Measurements from ENCODE around the gene FTSJ3.

The FTSJ3 gene

DNA sequence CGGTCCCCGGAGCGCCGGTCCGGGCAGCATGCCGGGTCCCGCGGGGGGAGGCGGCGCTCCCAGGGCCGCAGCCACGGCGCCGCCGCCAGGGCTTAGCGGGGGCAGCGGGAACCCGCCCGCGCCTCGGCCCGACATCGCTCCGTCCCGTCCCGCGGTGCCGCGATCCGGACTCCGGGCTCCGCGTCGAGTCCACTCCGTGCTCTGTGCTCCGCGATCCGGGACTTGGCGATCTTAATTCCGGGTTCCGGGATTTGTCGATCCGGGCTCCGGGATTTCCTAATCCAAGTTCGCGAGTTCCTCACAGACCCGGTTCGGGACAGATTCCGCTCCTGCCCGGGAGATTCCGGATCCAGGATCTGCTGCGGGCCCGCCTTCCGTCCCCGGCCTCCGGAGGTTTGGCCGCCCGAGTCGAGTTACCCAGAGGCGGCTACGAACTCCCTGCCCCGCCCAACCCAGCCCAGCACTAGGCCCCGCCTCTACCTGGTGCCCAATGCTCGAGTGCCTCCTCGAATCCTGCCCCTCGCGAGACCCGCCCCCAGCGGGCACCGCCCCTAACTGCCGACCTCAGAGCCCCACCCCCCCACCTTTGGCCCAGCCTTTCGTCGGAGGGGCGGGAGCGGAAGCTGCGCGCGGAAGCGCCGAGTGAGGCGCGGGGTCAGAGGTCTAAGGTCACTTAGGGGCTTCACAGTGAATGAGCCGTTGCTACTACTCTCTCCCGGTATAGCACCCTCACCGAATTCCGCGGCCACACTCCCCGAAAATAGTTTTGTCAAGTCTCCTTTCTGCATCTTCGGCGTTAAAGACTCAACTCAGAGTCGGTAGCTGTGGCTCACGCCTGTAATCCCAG, 15.3 kb upstream of the FTSJ3 start, which contains the start of gene SMARCD2 (continued):
- TF ChIP-seq ZNF639 (tag by site-specific recombination; IDR thresholded peaks at IDR 0.05): peak; percentile 99
- no peak; the same call in 1 of the 2 replicates for TF ChIP-seq ZBTB20 (tag by site-specific recombination; IDR thresholded peaks at IDR 0.05)
- peak; percentile 98 for TF ChIP-seq KLF16 (tag by site-specific recombination; IDR thresholded peaks at IDR 0.05)
- peak; percentile 96 for TF ChIP-seq ZNF184 (tag by site-specific recombination; IDR thresholded peaks at IDR 0.05)
- peak; percentile 81 for TF ChIP-seq ZNF501 (tag by site-specific recombination; IDR thresholded peaks at IDR 0.05)
- TF ChIP-seq PRDM10 (tag by site-specific recombination; IDR thresholded peaks at IDR 0.05): peak; percentile 90
- TF ChIP-seq, protein P1, sequence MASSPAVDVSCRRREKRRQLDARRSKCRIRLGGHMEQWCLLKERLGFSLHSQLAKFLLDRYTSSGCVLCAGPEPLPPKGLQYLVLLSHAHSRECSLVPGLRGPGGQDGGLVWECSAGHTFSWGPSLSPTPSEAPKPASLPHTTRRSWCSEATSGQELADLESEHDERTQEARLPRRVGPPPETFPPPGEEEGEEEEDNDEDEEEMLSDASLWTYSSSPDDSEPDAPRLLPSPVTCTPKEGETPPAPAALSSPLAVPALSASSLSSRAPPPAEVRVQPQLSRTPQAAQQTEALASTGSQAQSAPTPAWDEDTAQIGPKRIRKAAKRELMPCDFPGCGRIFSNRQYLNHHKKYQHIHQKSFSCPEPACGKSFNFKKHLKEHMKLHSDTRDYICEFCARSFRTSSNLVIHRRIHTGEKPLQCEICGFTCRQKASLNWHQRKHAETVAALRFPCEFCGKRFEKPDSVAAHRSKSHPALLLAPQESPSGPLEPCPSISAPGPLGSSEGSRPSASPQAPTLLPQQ (tag by site-specific recombination; IDR thresholded peaks at IDR 0.05): peak; percentile 94
- peak; percentile 64; the same call in 1 of the 2 replicates for TF ChIP-seq MYNN (tag by site-specific recombination; IDR thresholded peaks at IDR 0.05; ENCODE audit: borderline replicate concordance)
- no peak for TF ChIP-seq ZNF544 (tag by site-specific recombination; IDR thresholded peaks at IDR 0.05)
- peak; percentile 34; the same call in 1 of the 2 replicates for TF ChIP-seq FEZF1 (tag by site-specific recombination; IDR thresholded peaks at IDR 0.05)
- TF ChIP-seq, protein P2, sequence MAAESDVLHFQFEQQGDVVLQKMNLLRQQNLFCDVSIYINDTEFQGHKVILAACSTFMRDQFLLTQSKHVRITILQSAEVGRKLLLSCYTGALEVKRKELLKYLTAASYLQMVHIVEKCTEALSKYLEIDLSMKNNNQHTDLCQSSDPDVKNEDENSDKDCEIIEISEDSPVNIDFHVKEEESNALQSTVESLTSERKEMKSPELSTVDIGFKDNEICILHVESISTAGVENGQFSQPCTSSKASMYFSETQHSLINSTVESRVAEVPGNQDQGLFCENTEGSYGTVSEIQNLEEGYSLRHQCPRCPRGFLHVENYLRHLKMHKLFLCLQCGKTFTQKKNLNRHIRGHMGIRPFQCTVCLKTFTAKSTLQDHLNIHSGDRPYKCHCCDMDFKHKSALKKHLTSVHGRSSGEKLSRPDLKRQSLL (tag by site-specific recombination; IDR thresholded peaks at IDR 0.05): peak; percentile 92; the same call in 1 of the 2 replicates
- TF ChIP-seq ZNF37A (tag by site-specific recombination; IDR thresholded peaks at IDR 0.05): peak; percentile 84
- TF ChIP-seq ZNF146 (tag by site-specific recombination; IDR thresholded peaks at IDR 0.05): peak; percentile 86
- peak; percentile 72 for TF ChIP-seq ZNF2 (tag by site-specific recombination; IDR thresholded peaks at IDR 0.05)
- peak; percentile 99 for TF ChIP-seq ZNF660 (tag by site-specific recombination; IDR thresholded peaks at IDR 0.05)
- TF ChIP-seq ZNF510 (tag by site-specific recombination; IDR thresholded peaks at IDR 0.05; ENCODE audit: insufficient replicate concordance): peak; percentile 80
- TF ChIP-seq ZNF654 (tag by site-specific recombination; IDR thresholded peaks at IDR 0.05; ENCODE audit: low read depth): peak; percentile 30
- peak; percentile 92 for TF ChIP-seq KLF9 (tag by site-specific recombination; IDR thresholded peaks at IDR 0.05; ENCODE audit: low read depth)
- peak; percentile 93 for TF ChIP-seq ZNF580 (tag by site-specific recombination; IDR thresholded peaks at IDR 0.05)
- TF ChIP-seq ZNF549 (tag by site-specific recombination; IDR thresholded peaks at IDR 0.05): no peak; the same call in 1 of the 2 replicates
- TF ChIP-seq ZNF571 (tag by site-specific recombination; IDR thresholded peaks at IDR 0.05): no peak
- TF ChIP-seq ZFP37 (tag by site-specific recombination; IDR thresholded peaks at IDR 0.05): peak; percentile 87
- TF ChIP-seq ZNF585B (tag by site-specific recombination; IDR thresholded peaks at IDR 0.05): peak; percentile 28
- no peak for TF ChIP-seq ZNF280C (tag by site-specific recombination; IDR thresholded peaks at IDR 0.05)
- TF ChIP-seq SETDB1 (IDR thresholded peaks at IDR 0.05; ENCODE audit: insufficient read length, low read length): no peak
- TF ChIP-seq ZNF169 (tag by site-specific recombination; IDR thresholded peaks at IDR 0.05): 0 out of 2 replicates have a peak, but pooled peaks have one; percentile 48
- TF ChIP-seq, protein P3, sequence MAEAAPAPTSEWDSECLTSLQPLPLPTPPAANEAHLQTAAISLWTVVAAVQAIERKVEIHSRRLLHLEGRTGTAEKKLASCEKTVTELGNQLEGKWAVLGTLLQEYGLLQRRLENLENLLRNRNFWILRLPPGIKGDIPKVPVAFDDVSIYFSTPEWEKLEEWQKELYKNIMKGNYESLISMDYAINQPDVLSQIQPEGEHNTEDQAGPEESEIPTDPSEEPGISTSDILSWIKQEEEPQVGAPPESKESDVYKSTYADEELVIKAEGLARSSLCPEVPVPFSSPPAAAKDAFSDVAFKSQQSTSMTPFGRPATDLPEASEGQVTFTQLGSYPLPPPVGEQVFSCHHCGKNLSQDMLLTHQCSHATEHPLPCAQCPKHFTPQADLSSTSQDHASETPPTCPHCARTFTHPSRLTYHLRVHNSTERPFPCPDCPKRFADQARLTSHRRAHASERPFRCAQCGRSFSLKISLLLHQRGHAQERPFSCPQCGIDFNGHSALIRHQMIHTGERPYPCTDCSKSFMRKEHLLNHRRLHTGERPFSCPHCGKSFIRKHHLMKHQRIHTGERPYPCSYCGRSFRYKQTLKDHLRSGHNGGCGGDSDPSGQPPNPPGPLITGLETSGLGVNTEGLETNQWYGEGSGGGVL (tag by site-specific recombination; IDR thresholded peaks at IDR 0.05): peak; percentile 41

Data from HEK293 (cell line).